Testis (tissue), 3 donors: ENCODE measurements around the gene RPA1. TPM values are rescaled to one million over a fixed set of nuclear protein-coding genes. Genes with fewer than 3 reads are reported as not detected.

Experiments used
- DNase-seq: peaks from one replicate; pipeline ENCODE4 v3.0.0-alpha.2; 2019
- H3K27ac ChIP-seq, 2 donors: fragments of 200-600 bp; sonication (generic); one replicate each; pipeline ENCODE4 v1.5.1; 2019
- H3K27me3 ChIP-seq: fragments of 200-600 bp; sonication (generic); one replicate; pipeline ENCODE4 v1.5.1; 2019
- H3K36me3 ChIP-seq: fragments of 200-600 bp; sonication (generic); one replicate; pipeline ENCODE4 v1.5.1; 2017; ENCODE audit warnings: low read depth; ENCODE audit errors: missing control alignments
- H3K4me1 ChIP-seq: fragments of 200-600 bp; sonication (generic); one replicate; pipeline ENCODE4 v1.5.1; 2019
- H3K4me3 ChIP-seq, 2 donors: fragments of 200-600 bp; sonication (generic); one replicate each; pipeline ENCODE4 v1.5.1; 2017 to 2019
- H3K9me3 ChIP-seq: fragments of 200-600 bp; sonication (generic); one replicate; pipeline ENCODE4 v1.5.1; 2017
- POLR2A ChIP-seq: fragments of 450-650 bp; IDR thresholded peaks from one replicate; pipeline ENCODE4 v1.6.1; 2017; ENCODE audit warnings: antibody characterized with exemption, mild to moderate bottlenecking, moderate library complexity
- WGBS, 2 donors: methylation state at CpG; one replicate each; pipeline ENCODE4 v1.1.5; 2018; 5-methylcytosine and 5-hydroxymethylcytosine counted together
- intact Hi-C: fragments of 100-400 bp; cut with DNase I; formaldehyde crosslinking; loops from one replicate; pipeline ENCODE4 v1.15.1; 2023; ENCODE audit warnings: low total_unique reads
- polyA plus RNA-seq: library from polyadenylated mRNA; stranded (reverse); fragments of 350-450 nt; fragmentation: Illumina TruSeq; extraction: RNeasy Lipid Tissue Mini Kit (QIAGEN cat#74804); gene quantifications from one replicate; pipeline ENCODE4 v1.2.3, GENCODE V29; 2014; ENCODE audit warnings: low read depth, low replicate concordance; ENCODE audit not compliant: insufficient read depth
- total RNA-seq, 2 donors: library from RNA; depleted of rRNA; stranded (reverse); fragments of >200 nt; gene quantifications; one replicate each; pipeline ENCODE4 v1.2.3, GENCODE V29; 2016
- TF ChIP-seq, protein P1 (sequence below), 3 experiments: fragments of 450-650 bp in 2 of 3; fragments of 200-600 bp in 1 of 3; sonication (generic) in 1 of 3; IDR thresholded peaks; one replicate each; pipeline ENCODE4 v1.5.1; 2016 to 2019; ENCODE audit warnings: antibody characterized with exemption in 3 of 3, mild to moderate bottlenecking in 2 of 3, moderate library complexity in 1 of 3

Gene RPA1
- total and polyA plus RNA-seq, 3 donors from 2014 or later, result 31.7 to 52.9 (median 36.4) TPM

DNA sequence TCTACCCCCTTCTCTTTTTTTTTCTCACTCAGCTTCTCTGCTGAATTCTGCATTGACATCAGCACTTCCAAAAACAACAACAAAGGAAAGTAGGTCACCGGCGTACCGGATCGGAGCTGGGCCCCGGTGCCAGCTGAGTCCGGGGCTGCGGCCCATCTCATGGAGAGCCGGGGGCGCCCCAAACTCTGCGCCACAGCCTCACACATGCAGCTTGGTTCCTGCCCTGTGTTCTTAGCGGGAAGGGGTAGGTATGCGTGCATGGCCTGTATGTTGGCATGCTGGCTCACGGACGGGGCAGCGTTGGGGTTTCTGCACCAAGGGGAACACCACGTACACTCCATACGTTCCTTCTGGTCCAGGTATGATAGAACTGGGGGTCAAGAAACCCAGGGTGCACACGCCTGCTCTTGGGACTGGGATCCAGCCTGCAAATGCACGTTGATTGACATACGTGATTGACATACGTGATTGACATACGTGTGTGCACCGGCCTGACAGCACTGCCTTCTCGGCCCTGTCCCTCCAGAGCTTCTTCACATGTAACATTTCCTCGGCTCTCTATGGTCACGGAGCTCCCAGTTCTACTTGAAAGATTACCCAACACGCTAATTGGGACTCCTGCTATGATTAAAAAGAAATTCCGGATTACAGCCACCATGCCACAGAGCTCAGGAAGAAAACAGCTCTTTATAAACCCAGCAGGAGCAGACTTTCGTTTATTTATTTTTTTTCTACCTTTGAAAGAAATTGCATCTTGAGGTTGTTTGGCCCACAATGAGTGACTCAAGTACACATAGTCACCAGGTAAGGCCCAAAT lies 88.7 kb downstream of the RPA1 start:
- Histone ChIP-seq H3K27me3 (no peaks in the 10 kb centered on the region), H3K9me3 (no peaks in the 10 kb centered on the region), H3K4me1 (no peaks in the 10 kb centered on the region), H3K27ac (no peak overlapping the region), H3K4me3 (no peak overlapping the region), H3K36me3 (no peaks in the 10 kb centered on the region)
- 85 to 92% methylated on average over 29 of the region's 29 CpGs for WGBS, 2 donors
- intact Hi-C loops, result no loop called here
- DNase-seq, result no peak
- TF ChIP-seq POLR2A, result no peak

DNA sequence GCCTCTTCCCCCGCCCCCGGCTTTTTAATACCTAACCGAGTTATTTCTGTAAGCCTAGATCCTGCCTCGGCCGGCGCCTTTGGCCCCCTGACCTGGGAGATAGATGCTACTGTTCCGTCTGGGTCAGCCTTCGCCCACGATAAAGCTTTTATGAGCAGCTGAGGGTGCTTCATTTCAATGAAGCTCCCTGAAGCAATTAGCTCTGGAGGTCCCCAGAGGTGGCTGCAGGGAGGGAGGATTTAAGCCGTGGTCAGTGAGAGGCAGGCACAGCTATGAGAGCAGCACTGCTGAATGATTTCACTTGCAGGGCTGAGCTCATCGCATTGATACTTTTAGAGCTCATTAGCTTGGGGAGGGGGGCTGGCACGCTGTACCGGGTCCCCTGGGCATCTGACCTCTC lies 89.4 kb downstream of the RPA1 start:
- H3K4me1 ChIP-seq, result no peaks in the 10 kb centered on the region
- DNase-seq, result no peak
- no peaks in the 10 kb centered on the region for H3K36me3 ChIP-seq
- no peak for TF ChIP-seq POLR2A
- TF ChIP-seq, protein P1, sequence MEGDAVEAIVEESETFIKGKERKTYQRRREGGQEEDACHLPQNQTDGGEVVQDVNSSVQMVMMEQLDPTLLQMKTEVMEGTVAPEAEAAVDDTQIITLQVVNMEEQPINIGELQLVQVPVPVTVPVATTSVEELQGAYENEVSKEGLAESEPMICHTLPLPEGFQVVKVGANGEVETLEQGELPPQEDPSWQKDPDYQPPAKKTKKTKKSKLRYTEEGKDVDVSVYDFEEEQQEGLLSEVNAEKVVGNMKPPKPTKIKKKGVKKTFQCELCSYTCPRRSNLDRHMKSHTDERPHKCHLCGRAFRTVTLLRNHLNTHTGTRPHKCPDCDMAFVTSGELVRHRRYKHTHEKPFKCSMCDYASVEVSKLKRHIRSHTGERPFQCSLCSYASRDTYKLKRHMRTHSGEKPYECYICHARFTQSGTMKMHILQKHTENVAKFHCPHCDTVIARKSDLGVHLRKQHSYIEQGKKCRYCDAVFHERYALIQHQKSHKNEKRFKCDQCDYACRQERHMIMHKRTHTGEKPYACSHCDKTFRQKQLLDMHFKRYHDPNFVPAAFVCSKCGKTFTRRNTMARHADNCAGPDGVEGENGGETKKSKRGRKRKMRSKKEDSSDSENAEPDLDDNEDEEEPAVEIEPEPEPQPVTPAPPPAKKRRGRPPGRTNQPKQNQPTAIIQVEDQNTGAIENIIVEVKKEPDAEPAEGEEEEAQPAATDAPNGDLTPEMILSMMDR (IDR thresholded peaks at IDR 0.05), result no peak
- intact Hi-C loops, result no loop called here
- WGBS, 2 donors, result 77 to 81% methylated on average over 13 of the region's 13 CpGs
- H3K27me3 ChIP-seq, result no peaks in the 10 kb centered on the region
- H3K4me3 ChIP-seq, result no peak overlapping the region
- H3K27ac ChIP-seq, result no peak overlapping the region
- no peaks in the 10 kb centered on the region for H3K9me3 ChIP-seq

DNA sequence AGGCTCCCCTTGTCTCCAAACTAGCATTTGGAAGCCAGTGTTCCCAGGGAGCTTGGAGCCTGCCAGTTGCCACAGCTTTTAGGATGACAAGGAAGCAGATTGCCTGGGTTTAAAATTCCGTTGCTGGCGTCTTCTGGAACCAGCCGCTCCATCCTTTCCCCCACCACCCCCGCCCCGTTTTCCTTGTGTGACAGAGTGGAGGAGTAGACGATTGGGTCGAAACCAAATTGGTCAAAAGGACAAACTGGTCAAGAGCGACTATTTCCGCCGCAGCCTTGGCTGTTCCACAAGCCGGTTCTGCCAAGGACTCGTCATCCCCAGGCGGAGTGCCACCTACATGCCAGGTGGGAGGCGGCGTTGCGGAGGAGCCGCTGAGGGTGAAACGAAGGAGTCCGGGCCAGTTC lies 91.1 kb downstream of the RPA1 start:
- WGBS, 2 donors, result 84 to 91% methylated on average over 19 of the region's 19 CpGs
- H3K27ac ChIP-seq, result no peak overlapping the region
- no peaks in the 10 kb centered on the region for H3K9me3 ChIP-seq
- no peaks in the 10 kb centered on the region for H3K36me3 ChIP-seq
- TF ChIP-seq, protein P1 (IDR thresholded peaks at IDR 0.05), result no peak
- no peak for TF ChIP-seq POLR2A
- no peaks in the 10 kb centered on the region for H3K4me1 ChIP-seq
- intact Hi-C loops, result no loop called here
- DNase-seq, result no peak
- H3K4me3 ChIP-seq, result no peak overlapping the region
- H3K27me3 ChIP-seq, result no peaks in the 10 kb centered on the region

DNA sequence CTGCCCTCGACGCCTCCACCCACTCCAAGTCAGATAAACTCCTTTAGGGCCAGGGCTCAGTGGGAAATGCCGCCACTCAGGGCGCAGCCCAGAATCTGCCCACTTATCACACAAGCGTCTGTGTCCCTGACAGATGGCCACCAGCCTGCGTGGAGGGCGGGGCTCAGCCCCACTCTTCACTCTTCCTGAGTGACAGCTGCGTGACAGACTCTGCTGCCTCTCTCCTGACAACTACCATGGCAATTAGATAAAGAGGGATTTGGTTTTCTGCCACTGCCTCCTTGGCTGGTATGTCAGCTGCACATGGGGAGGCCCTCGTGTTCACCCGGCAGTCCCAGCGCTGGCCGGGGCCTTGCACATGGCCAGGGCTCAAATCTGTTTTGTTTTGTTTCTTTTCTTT lies 99.2 kb downstream of the RPA1 start:
- no peak overlapping the region for H3K4me3 ChIP-seq
- H3K36me3 ChIP-seq, result no peaks in the 10 kb centered on the region
- WGBS, 2 donors, result 65 to 79% methylated on average over 12 of the region's 12 CpGs
- intact Hi-C loops, result no loop called here
- no peaks in the 10 kb centered on the region for H3K27me3 ChIP-seq
- H3K9me3 ChIP-seq, result no peaks in the 10 kb centered on the region
- no peak for DNase-seq
- no peaks in the 10 kb centered on the region for H3K4me1 ChIP-seq
- H3K27ac ChIP-seq, result no peak overlapping the region
- no peak for TF ChIP-seq POLR2A
- TF ChIP-seq, protein P1 (IDR thresholded peaks at IDR 0.05), result no peak

DNA sequence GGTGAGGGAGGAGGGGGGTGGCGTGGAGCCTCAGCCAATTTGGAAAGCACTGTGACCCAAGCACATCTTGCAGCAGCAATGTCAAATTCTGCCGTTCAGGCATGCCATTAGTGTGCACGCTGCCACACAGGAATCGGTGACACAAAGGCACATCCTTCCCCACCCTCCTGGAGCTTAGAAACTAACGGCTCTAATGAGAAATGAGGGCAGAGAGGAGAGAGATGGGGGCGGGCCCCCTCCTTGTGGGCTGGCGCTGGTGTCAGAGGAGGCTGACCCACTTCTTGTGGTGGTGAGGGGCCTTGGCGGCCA lies 100.5 kb downstream of the RPA1 start:
- no peaks in the 10 kb centered on the region for H3K36me3 ChIP-seq
- H3K4me1 ChIP-seq, result no peaks in the 10 kb centered on the region
- no peak overlapping the region for H3K27ac ChIP-seq
- no peak overlapping the region for H3K4me3 ChIP-seq
- DNase-seq, result no peak
- TF ChIP-seq, protein P1 (IDR thresholded peaks at IDR 0.05), result no peak
- TF ChIP-seq POLR2A, result no peak
- 59 to 73% methylated on average over 6 to 8 of the region's 8 CpGs for WGBS, 2 donors
- H3K27me3 ChIP-seq, result no peaks in the 10 kb centered on the region
- intact Hi-C loops, result no loop called here
- H3K9me3 ChIP-seq, result no peaks in the 10 kb centered on the region
